GM21528 (cell line): ENCODE data around the gene APLF.
"Not testable (repeated sequence)": the region's sequence is repeated elsewhere in the genome, so short reads cannot be mapped to it uniquely, and the experiment has no call there.

Experiments
- ATAC-seq: cut with Tn5 transposase; IDR thresholded peaks from one replicate; pipeline ENCODE4 v1.9.1; 2021; ENCODE audit warnings: mild to moderate bottlenecking, moderate library complexity; ENCODE audit not compliant: unreplicated experiment, low FRiP score

APLF gene

DNA sequence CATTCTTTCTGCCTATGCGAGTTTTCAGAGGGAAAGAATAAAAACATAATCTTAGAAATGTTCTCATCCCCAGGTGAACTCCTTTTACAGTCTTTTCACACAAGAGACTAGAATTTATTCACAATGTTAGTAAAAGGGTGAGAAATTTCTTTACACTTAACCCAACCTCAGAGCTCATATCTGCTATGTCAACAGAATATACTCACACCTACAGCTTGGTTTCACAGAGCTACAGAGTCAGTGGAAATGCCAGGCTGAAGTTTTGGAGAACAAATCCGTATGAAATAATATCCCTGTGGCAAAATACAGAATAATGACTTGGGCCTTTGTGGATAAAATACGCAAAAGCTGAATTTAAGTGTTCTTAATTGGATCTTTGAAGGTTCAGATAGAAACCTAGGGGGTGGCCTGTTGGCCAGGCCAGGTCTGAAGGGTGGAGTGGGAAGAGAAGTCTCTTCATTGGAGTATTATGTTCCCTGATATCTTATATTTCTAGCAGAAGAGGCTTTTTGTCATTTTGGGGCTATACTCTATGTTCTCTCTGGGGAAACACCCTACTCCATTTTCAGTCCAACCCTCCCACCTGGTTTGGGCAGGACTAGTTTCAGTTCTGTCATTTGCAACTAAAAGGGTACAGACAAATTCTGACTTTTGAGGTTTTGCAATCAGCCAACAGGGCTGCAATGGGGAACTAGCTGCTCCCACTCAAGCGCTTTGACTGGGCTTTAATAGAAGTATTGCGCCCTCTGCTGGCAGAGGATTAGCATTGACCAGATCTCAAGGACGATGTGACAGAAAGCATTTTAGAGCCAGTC, 26.0 kb upstream of the APLF start:
- peak; percentile 97 for ATAC-seq

DNA sequence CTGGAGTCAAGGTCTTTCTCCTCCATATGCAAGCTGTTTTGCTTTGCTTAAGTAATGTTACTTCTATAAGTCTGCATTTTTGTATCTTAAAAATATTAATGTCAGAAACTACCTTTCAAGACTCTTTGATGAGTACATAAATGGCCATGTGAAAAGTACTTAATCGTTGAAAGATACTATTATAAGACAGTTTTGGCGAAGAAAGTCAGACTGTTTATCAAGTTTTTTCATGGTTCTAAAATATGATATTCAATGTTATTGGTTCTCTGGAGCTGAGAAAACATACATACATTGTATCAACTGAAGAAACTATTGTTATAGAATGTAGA, 25.4 kb upstream of the APLF start:
- no peak for ATAC-seq

DNA sequence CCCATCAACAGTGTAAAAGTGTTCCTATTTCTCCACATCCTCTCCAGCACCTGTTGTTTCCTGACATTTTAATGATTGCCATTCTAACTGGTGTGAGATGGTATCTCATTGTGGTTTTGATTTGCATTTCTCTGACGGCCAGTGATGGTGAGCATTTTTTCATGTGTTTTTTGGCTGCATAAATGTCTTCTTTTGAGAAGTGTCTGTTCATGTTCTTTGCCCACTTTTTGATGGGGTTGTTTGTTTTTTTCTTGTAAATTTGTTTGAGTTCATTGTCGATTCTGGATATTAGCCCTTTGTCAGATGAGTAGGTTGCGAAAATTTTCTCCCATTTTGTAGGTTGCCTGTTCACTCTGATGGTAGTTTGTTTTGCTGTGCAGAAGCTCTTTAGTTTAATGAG, 21.0 kb upstream of the APLF start:
- ATAC-seq = not testable (repeated sequence)

DNA sequence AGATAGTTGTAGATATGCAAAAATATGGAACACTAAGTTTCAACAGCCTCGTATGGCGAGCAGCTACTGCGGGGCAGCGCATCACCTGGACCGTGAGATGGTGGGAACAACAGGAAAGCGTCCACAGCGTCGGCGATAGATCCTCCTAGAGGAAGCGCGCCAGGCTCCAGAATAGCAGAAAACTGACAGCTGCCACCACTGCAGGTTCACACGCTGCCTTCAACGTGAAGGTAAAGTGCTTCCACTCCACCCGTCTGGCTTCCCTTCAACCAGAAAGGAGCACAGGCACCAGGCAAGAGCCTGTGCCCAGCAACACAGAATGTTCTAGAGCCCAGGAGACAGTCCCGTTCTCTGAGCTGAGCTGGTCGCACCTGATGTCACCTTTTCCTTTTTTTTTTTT, 20.3 kb upstream of the APLF start:
- ATAC-seq = no peak

DNA sequence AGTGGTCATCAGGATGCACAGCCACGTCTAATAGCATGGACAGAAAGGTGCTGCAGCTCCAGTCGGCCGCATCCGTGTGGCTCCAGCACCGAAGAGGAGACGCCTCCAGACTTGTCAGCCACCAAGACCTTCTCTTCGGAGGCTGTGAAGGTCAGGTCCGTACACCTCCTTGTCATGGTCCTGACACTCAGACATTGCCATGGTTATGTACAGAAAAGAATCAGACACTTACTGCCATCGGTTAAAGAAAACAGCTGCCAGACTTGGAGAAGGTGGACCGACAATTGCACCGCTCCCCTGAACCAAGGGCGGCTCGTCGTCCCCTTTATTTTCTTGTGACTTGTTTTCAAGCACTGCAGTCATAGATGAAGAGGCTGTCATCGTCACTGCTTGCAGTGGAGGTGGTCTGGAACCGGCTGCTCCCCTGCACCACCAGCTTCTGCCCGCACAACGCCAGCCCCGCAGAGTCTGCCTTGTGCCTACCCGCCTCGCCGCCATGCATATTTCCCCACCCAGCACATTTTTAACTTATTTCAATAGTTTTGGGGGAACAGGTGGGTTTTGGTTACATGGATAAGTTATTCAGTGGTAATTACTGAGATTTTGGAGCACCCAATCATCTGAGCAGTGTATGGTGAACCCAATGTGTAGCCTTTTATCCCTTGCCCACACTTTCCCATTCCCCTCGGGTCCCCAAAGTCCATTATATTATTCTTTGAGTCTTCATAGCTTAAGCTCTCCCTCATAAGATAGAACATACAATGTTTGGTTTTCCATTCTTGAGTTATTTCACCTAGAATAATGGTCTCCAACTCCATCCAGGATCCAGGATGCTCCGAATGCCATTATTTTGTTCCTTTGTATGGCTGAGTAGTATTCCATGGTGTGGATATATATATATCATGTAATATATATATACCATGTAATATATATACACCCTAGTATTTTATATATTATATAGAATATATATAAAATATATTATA, 18.4 kb upstream of the APLF start:
- no peak for ATAC-seq

DNA sequence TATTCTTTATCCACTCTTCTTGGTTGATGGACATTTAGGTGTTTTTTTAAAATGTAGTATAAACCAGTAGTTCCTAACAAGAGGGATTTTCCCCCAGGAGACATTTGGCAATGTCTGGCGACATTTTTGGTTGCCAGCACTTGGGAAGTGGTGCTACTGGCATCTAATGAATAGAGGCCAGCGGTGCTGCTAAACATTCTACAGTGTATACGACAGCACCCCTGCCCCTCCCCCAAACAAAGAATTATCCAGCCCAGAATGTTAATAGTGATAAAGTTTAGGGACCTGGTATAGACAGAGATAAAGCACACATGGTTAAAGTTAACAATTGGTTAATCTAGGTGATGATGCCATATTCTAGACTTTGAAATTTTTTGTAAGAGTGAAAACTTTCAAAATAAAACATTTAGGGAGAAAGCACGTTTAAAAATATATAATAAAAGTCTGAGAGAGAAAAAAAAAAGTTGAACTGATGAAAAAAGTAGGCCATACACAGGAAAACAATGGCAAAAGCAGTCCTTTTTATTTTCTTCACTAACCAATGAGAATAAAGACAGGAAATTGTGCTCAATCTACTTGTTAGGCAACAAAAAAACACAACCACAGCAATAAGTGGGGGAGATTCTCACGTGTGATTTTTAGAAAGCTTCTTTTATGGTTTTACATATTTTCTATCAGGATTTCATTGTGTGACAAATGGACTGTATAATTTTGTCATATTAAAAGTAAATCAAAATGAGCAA, 15.1 kb upstream of the APLF start:
- no peak for ATAC-seq

DNA sequence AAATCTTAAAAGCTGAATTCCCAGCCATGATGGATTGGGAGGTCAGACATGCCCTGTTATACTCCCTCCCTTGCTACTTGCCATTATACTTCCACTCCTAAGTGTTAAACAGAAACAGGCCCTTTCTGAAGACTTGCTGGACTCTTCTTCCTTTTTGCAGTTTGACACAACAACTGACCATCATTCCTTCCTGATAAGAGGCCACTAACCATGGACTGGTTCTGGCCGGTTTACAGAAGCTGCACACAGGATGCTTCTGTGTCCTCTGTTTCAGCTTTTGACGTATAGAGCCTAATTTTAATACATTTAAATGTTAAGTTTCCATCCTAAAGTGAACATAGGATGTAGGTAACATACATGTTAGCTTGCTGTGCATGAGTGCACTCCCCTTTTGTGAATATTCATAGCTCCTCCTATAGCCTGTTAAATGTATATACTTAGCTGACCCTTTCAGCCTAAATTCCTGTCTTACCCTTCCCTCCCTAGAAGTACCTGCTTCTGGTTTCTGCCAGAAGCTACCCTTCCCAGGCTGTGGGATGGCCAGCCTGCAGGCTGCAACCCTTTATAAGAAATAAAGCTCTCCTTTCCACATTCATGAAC, 13.5 kb upstream of the APLF start:
- no peak for ATAC-seq

DNA sequence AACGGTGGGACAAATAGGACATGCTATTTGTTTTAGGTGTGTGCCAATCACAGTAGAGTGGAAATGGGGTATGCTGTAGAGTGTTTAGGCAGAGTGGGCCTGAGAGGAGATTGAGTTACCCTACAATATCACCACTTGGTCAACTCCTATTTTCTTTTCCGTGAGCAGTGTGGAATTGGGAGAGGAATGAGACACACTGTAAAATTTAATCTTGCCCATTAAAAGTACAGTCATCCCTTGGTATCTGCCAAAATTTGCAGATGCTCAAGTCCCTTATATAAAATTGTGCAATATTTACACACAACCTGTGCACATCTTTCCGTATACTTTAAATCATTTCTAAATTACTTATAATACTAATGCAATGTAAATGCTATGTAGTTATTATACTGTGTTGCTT, 12.7 kb upstream of the APLF start:
- ATAC-seq = no peak

DNA sequence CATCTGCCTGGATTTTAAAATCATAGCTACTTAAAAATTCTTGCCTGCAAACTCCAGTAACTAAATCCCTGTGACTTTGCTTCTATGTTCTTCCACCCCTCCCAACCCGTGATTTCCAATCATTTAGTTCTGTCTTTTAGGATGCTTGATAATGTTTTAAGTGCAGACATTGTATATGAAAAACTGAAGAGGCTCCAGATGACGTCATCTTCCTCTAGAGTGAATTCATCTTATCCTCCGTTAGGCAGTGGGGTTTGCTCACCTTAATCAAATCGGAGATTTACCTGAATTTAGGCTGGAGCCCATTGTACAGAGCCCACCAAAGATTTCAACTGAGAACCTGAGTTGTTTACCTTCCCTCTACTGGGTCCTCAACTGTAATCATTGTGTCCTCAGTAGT, 11.2 kb upstream of the APLF start:
- ATAC-seq = no peak

DNA sequence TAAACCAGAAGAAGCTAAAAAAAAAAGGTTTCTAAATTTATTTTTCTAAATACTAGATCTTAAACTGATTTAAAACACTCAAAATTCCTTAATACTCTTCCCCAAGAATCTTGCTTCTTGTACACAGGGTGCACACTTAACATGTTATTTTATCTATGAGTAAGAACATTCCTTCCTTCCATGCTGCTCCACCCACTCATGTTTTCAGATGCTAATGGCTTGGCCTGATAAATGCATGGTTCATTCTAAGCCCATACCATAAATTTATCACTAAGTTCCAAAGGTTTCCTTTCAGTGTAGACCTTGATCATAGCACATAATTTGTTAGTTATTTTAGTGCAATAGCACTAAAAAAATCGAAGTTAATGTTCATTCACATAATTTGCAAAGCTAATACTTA, 8.4 kb upstream of the APLF start:
- no peak for ATAC-seq

DNA sequence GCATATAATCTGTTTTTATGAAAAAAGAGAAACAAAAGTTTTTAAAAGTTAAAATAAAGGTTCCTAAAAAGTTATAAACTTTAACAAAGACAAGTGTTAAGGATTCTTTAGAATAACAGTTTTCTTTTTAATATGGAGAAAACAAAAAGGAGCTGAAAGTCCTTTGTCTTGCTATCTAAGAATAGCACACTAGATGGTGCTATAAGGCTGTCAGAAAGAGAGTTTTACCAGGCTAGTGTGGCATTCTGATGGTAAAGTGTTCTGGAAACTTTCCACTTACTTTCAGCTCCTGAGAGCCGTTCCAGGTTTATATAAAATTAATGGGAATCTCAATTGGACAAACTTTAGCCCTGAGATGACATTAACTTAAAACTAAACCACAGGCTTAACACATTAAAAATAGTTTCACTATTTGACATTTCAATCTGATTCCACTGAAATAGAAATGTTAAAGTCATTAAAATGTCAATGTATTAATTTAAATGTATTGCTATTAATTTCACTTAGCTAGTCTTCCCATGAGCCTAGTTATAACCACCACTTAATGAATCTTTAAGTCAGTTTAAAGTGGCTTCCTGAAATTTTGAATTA, 4.0 kb upstream of the APLF start:
- no peak for ATAC-seq

DNA sequence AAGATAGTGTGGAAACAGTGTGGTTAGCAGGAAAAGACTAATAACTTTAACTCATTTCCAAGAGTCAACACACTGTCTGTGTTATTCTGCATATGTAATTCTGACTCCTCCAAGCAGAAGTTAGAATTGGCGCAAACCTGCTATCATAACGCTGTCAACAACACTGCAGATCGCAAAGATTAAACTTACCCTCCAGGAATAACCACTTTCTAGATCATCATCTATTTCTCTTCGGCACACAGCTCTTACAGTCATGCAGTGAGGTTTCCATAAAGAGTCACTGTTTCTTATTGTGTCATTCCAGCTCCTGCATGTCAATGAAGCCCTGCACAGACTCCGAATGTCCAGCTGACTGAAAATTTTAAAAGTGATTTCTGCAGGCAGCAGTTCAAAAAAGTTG, 2.7 kb upstream of the APLF start:
- ATAC-seq = no peak

DNA sequence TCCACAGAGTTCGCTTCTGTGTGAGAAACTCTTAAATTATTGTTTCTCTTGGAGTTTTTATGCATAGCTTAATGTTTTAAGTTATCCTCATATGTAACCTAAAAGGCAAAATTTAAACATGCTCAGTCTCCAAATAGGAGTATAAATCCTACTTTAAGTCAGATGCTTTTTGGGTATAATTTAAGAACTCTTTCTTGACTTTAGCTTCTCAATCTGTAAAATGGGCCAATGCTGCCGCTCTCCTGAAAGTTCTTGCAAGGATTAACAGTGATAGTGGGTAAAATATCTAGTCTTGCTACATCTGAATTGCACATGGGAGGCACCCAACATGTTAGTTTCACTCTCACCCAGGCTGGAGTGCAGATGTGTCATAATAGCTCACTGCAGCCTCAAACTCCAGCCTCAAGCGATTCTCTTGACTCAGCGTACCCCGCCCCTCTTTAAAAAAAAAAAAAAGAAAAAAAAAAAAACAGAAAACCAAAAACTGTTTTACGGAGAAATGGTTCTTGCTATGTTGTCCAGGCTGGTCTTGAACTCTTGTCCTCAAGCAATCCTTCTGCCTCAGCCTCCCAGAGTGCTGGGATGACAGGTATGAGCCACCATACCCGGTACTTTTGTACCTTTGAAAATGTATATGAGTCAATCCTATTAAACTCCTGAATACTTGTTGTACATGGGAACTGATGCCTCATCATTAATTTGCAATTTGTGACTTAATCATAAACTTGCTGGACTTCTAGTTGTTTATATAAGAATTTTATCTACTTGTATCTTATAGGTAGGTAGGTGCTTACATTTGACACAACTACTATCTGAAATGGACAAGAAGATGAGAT, 2.1 kb upstream of the APLF start:
- no peak for ATAC-seq

DNA sequence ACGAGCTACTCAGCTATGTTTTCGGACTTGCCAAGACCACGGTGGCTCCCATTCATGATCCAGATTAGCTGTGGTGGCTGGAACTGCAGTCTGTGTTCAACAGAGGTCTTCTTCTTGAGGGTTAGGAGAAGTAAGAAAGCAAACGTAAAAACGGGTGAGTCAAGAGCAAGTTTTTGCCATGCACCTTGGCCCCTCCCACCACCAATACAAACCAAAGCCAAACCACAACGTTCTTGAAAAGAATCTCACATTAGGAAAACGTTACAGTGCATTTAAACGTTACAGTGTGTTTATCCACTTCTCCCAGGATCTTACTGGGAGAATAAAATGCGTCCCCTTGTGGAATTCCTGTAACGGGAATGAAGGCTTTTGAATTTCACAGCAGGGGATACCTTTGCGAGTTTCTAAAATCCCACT, 1.0 kb upstream of the APLF start:
- no peak for ATAC-seq

DNA sequence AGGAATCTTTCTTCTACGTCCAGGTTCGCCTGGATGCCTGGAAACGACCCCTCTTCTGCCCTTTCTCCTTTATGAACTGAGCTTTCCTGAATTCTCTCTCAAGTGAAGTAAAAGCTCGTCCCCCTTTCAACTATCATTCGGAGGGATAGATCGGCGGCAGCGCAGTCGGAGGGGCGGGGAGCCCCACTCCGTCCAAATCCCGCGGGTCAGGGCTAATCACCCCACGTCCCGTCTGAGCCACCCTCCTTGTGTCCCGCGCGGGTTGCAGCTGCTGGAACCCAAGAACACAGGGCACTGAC, 658 bp upstream of the APLF start:
- ATAC-seq = peak; percentile 42

DNA sequence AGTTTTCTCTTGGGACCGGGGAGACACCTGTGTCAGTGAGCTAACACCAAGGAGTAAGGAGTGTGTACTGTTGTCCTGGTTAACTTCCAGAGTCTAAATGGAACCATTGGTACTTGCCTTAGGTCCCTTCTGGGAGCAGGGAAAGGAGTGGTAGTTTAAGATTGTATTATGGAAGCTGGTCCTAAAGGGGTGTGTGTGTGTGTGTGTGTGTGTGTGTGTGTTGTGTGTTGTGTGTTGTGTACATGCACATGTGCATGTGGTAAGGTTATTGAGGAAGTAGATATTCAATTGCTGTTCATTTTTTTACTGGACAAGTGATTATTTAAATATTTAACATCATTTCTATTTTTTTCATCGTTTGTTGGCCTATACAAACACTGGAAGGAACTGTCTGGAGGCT, 1.4 kb downstream of the APLF start:
- no peak for ATAC-seq

DNA sequence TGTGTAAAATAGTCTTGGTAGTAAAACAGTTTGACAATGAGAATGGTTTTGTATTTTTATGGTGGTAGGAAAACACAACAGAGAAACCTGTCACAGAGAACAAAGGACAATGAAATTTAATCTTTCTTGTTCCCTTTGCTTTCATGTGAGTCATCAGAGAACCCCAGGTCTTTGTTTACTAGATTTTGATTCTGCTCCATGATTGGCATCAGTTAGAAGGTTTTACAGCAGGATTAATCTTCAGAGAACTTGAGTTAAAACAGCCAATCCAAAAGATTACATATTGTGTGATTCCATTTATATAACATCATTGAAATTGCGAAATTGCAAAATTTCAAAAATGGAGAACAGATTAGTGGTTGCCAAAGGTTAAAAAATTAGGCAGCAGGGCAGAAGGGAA, 2.5 kb downstream of the APLF start:
- no peak for ATAC-seq

DNA sequence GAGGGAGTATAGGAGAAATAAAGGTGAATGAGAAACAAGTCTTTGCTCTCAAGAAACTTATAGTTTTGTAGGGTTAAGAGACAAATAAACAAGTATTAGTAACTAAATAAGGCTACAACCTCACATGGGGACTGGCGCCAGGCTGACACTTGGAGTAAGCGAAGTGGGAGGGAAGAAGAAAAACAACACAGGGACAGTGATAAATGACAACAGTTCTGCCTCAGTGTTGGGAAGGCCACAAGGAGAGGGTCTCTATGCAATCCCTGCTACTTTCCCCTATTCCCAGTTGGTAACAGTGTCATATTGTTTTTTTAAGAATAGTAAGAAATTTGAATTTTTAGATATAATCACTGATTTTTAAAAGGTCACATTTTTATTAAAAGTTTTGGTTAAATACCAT, 4.0 kb downstream of the APLF start:
- ATAC-seq = no peak

DNA sequence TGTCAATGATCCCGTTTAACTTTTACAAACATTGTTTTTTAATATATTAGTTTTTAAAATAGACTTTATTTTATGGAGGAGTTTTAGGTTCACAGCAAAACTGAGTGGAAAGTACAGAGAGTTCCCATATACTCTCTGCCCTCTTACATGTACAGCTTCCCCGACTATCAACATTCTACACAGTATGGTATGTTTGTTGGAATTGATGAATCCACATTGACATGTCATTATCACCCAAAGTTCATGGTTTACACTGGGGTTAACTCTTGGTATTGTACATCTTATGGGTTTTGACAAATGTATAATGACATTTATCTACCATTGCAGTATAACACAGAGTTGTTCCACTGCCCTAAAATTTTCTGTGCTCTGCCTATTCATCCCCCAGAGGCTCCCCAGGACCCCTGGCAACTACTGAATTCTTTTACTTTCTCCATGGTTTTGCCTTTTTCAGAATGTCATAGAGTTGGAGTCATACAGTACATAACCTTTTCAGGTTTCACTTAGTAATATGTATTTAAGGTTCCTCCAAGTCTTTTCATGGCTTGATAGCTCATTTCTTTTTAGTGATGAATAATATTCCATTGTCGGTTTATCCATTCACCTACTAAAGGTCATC, 5.5 kb downstream of the APLF start:
- no peak for ATAC-seq
